H54 (cell line): ENCODE measurements around the gene RPA1.
"Not testable (repeated sequence)": the region's sequence is repeated elsewhere in the genome, so short reads cannot be mapped to it uniquely, and the experiment has no call there.

Experiments
- DNase-seq: peaks from one replicate; pipeline ENCODE4 v3.0.0; 2011; ENCODE audit warnings: low spot score, mixed read lengths; ENCODE audit not compliant: insufficient read length
- FAIRE-seq: peaks from 3 replicates; lab custom pipeline; 2011; peaks lifted over from hg19 to GRCh38; lab: Jason Lieb, UNC
- POLR2A ChIP-seq: IDR thresholded peaks from 2 replicates; pipeline ENCODE4 v1.6.1; 2011; ENCODE audit warnings: low read depth, mild to moderate bottlenecking, low read length

RPA1 gene

DNA sequence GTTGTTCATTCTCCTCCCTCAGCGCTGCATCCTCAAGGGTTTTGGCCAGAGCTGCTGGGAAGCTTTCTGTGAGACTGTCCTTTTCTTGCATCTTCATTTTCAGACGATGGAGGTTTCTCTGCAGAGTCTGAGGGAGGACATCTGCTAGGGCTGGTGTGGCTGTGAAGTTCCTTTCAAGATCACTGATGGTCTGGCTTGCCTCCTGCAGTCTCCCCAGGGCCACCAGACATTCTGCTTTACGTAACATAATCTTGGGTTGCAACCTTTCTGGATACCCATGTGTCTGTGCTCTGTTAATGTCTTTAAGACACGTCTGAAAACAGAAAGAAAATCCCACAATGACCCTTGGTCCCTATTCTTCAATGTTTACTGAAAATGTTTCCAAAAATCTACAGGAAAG lies 29.1 kb upstream of the RPA1 start:
- FAIRE-seq: no peak
- TF ChIP-seq POLR2A: no peak
- no peak for DNase-seq

DNA sequence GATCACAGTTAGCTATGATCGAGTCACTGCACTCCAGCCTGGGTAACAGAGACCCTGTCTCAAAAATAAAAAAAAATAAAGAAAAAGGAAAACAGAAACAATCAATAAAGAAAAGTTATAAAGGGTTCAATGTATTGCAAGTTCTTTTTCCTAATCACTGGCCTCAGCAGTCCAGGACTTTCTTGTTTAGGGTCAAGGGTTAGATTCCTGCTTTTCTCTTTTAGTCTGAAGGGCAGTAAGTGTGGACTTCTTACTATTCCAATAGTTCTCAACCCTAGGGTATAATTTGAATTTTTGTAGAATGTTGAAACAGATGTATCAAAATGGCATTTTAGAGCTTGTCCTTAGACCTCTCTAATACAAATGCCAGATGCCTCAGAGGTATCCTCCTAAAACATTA lies 27.4 kb upstream of the RPA1 start:
- no peak for TF ChIP-seq POLR2A
- DNase-seq: no peak
- no peak for FAIRE-seq

DNA sequence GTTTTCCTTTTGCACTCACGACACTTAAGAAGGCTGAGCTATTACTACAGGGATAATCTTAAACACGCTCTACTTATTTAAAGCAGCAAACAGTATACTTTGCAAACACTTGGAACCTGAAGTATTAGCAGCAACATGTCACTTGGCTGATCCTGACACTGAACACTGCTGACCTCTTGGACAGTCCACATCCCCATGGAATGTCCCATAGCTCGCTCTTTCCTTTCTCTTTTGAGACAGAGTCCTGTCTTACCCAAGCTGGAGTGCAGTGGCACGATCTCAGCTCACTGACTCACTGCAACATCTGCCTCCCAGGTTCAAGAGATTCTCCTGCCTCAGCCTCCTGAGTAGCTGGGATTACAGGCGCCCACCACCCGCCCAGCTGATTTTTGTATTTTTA lies 26.5 kb upstream of the RPA1 start:
- DNase-seq (no peak), FAIRE-seq (no peak)
- TF ChIP-seq POLR2A: no peak

DNA sequence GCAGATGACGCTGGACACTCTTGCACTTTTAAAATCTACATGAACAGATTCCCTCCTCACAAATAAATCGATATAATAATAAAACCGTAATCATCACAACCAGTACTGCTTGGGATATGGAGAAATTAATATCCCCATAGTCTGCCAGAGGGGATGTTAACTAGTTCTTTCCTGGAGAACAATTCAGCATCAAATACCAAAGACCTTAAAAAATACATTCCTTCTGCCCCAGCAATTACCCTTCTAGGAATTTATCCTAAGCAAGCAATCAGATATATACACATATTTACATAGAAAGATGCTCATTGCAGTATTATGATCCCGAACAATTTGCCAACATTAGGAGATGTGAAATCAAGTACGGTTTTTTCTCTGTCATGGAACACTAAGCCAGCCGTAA lies 21.9 kb upstream of the RPA1 start:
- TF ChIP-seq POLR2A: no peak
- no peak for DNase-seq
- FAIRE-seq: no peak

DNA sequence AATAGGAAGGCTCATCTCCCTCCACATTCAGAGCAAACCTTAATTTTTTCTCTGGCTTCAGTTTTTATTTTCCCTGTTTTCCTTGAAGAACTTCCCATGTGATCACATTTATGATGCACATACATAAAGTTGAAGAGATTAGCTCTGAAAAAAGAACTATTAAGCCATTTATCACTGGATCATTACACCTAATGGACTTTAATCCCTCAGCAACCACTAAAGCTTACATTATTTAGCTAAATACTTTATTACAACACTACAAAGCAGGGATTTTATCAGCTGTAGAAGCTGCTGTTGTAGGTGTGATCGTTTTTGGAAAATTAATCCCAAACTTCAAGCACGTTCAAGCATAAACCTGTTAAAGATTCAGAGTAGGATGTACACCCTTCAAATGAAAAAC lies 21.2 kb upstream of the RPA1 start:
- DNase-seq (no peak), FAIRE-seq (no peak)
- TF ChIP-seq POLR2A: no peak

DNA sequence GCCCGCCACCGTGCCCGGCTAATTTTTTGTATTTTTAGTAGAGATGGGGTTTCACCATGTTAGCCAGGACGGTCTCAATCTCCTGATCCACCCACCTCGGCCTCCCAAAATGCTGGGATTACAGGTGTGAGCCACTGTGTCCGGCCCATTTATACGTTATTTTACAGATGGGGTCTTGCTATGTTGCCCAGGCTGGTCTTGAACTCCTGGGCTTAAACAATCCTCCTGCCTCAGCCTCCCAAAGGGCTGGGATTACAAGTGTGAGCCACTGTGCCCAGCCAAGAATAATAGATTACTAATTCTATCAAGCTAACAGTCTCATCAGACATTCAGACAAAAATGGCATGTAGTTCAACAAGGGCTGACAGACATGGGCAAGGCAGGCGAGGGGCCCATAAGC lies 20.0 kb upstream of the RPA1 start:
- not testable (repeated sequence) for DNase-seq, FAIRE-seq

DNA sequence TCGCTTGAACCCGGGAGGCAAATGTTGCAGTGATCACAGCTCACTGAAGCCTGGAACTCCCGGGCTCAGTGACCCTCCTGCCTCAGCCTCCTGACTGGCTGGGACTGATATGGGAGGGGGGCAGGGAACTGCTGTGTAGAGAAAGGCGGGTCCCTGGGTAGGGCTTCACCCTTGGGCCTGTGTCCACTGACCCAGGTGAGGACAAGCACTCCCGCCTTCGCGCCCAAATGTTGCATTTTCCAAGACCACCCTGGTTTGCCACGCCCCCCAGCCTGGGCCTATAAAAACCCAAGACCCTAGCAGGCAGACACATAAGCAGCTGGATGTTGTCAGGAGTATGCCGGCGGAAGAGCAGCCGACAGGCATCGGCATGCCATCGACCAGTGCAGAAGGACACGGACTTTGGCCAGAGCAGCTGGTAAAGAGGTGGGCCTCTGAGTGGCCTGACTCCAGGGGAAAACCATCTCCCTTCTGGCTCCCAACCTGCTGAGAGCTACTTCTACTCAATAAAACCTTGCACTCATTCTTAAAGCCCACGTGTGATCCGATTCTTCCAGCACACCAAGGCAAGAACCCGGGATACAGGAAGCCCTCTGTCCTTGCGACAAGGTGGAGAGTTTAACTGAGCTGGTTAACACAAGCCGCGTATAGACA lies 19.2 kb upstream of the RPA1 start:
- TF ChIP-seq POLR2A: no peak
- FAIRE-seq (no peak), DNase-seq (no peak)

DNA sequence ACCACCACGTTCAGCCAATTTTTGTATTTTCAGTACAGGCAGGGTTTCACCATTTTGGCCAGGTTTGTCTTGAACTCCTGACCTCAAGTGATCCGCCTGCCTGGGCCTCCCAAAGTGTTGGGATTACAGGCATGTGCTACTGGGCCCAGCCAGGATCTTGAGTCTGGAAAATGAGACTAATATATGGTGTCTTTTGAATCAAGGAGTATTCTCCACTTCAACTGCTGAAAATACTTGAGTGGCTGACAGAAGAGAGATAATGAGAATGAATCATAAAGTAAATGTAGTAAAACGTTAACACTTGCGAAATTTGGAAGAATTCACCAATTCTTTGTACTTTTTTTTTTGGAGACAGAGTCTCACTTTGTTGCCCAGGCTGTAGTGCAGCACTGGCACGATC lies 16.7 kb upstream of the RPA1 start:
- no peak for DNase-seq
- TF ChIP-seq POLR2A: no peak
- FAIRE-seq: no peak

DNA sequence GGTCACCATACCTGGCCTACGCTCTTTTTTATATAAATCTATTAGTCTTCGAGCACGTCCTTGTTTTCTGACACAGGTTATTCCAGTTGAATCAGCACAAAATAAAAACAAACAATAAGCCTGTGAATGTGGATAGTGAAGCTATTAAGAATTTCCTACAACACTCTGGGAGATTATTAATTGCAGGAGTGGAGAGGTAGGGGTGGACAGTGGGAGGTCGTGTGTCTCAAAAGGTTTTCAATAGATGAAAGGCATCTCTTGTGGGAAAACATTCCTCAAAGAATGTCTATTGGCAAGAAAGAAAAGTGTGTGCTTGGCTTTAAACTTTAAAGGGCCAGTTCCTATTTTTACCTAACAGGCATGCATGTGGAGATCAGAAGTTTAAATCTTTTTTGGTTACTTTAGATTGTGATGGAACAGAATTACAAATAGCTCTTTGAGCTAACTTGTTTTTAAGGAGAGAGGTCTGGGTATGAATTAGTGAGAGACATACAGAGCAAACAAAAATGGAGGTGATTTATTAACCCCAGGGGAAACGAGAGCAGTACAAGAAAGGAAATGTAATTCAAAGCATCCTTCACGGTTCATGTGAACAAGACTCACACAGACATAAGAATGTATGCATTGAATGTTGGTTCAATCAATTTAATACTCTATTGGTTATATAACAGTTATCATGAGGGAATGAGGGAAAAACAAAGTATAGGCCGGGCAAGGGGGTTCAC lies 9.1 kb upstream of the RPA1 start:
- no peak for FAIRE-seq
- DNase-seq: no peak
- no peak for TF ChIP-seq POLR2A

DNA sequence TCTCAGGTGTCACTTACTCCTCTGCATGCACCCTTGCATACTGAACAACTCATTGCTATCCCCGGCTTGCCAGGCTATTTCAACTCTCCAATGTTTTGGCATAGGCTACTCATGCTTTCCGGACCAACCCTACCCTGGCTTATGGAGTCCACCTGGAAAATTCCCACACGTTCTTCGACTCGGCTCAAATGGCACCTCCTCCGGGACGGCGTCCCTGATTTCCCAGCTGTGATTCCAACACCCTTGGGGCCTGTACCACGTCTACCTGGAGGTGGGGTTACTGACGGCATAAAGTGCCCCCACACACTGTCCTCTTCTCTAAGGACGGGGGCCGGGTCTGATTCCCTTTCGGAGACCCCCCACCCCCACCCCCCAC lies 601 bp upstream of the RPA1 start:
- DNase-seq: peak; percentile 20
- FAIRE-seq: no peak
- TF ChIP-seq POLR2A: no peak

DNA sequence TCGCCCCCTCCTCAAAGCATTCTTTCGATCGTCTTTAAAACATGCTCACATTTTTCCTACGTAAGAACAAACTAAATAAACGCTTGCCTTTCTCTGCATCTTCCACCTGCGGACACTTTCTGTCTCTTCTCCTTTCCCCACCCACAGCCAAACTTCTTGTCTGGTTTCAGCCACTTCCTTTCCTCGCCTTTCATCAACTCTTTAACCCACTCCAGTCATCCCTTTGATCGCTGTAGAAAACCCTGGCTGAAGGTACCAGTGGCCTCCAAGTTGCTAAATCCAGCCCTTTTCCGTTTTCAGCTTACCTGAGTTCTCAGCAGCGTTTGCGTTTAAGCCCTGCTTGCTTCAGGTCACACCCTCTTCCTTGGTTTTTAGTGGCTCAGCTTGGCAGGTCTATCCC lies 483 bp downstream of the RPA1 start:
- TF ChIP-seq POLR2A: no peak
- DNase-seq: peak; percentile 23
- FAIRE-seq: no peak

DNA sequence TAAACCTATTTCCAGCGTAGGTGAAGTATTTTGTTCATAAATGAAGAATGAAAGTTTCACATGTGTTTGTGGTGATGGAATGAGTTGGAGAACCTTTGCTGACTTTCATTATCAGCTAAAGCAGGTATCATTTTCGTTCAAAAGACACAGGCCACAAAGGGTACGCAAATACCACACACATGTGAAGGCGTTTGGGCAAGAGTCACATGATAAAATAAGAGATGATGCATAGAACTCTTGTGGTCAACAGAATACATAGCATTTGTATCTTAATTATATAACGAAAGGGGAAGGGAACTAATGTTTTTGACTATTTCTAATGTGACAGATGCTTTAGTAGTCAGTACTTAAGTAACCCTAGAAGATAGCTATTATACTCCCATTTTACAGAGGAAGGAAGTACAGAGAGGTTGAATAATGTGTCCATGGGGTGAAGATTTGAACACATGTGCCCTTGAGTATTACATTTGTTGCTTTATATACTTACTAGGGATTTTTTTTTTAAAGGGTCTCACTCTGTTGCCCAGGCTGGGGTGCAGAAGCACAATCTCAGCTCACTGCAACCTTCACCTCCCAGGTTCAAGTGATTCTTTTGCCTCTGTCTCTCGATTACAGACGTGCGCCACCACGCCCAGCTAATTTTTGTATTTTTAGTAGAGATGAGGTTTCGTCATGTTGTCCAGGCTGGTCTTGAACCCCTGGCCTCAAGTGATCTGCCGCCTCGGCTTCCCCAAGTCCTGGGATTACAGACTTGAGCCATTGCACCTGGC lies 4.8 kb downstream of the RPA1 start:
- TF ChIP-seq POLR2A: no peak
- DNase-seq (no peak), FAIRE-seq (no peak)

DNA sequence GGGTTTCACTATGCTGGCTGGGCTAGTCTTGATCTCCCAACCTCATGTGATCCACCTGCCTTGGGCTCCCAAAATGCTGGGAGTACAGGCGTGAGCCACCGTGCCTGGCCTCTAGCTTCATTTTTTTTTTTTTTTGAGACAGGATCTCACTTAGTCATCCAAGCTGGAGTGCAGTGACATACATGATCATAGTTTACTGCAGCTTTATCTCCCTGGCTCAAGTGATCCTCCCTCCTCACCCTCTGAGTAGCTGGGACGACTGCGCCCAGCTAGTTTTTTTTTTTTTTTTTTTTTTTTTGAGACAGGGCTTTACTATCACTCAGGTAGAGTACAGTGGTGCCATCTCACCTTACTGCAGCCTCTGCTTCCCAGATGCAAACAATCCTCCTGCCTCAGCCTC lies 9.7 kb downstream of the RPA1 start:
- DNase-seq (no peak), FAIRE-seq (no peak)
- TF ChIP-seq POLR2A: no peak

DNA sequence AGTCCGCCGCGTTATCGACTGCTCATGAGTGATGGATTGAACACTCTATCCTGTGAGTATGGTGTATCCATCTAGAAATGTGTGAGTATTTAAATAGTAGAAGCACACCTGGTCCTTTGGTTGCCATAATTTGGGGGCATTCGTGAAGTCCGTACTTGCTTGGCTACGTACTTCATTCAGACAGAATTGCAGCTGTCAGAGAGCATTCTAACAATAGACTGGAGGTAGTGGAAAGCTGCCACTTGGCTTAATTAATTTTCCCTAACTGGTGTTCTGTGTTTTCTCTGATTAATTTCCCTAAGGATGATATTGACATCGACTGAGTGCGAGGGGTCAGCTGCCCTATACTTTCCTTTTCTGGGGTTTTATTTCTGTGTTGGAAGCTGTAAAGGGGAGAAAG lies 14.1 kb downstream of the RPA1 start:
- no peak for DNase-seq
- no peak for TF ChIP-seq POLR2A
- no peak for FAIRE-seq
